ENCODE measurements around the gene SLC7A6. TPM values are rescaled to one million over a fixed set of nuclear protein-coding genes. Genes with fewer than 3 reads are reported as not detected.

SLC7A6 gene
- total RNA-seq, 1 donor: 15.2 TPM

GRCh38 chr16:68292425-68292824 lies 28.1 kb downstream of the SLC7A6 start:
- TF ChIP-seq CTCF (IDR thresholded peaks at IDR 0.05; ENCODE audit: insufficient read depth, low read length): no peak
- no peak for DNase-seq (ENCODE audit: low read depth)
- no peak overlapping the region for H3K4me3 ChIP-seq (ENCODE audit: low read depth, low read length)

GRCh38 chr16:68296291-68296690 lies 32.0 kb downstream of the SLC7A6 start:
- TF ChIP-seq CTCF (IDR thresholded peaks at IDR 0.05; ENCODE audit: insufficient read depth, low read length): no peak
- DNase-seq (ENCODE audit: low read depth): no peak
- H3K4me3 ChIP-seq (ENCODE audit: low read depth, low read length): no peak overlapping the region

- TF ChIP-seq CTCF (IDR thresholded peaks at IDR 0.05; ENCODE audit: insufficient read depth, low read length): no peak
- no peak overlapping the region for H3K4me3 ChIP-seq (ENCODE audit: low read depth, low read length)
- no peak for DNase-seq (ENCODE audit: low read depth)
Observed at GRCh38 chr16:68296693-68297092, 32.4 kb downstream of the SLC7A6 start.

- DNase-seq (ENCODE audit: low read depth): no peak
- H3K4me3 ChIP-seq (ENCODE audit: low read depth, low read length): no peak overlapping the region
- TF ChIP-seq CTCF (IDR thresholded peaks at IDR 0.05; ENCODE audit: insufficient read depth, low read length): no peak
Observed at GRCh38 chr16:68297908-68298307, 33.6 kb downstream of the SLC7A6 start.

- no peak for TF ChIP-seq CTCF (IDR thresholded peaks at IDR 0.05; ENCODE audit: insufficient read depth, low read length)
- no peak overlapping the region for H3K4me3 ChIP-seq (ENCODE audit: low read depth, low read length)
- no peak for DNase-seq (ENCODE audit: low read depth)
Observed at GRCh38 chr16:68298312-68298711, 34.0 kb downstream of the SLC7A6 start.

GRCh38 chr16:68298907-68299561 lies 34.7 kb downstream of the SLC7A6 start:
- TF ChIP-seq CTCF (IDR thresholded peaks at IDR 0.05; ENCODE audit: insufficient read depth, low read length): no peak
- peak; percentile 77 for DNase-seq (ENCODE audit: low read depth)
- H3K4me3 ChIP-seq (ENCODE audit: low read depth, low read length): no peak overlapping the region

Measured in fibroblast of the aortic adventitia (primary cell).